VCaP (cell line): ENCODE results near the gene DNAI2.
"Not testable (repeated sequence)": the region's sequence is repeated elsewhere in the genome, so short reads cannot be mapped to it uniquely, and the experiment has no call there.

Experiments
- H3K27ac ChIP-seq: fragments of 450-650 bp; 2 replicates; pipeline ENCODE4 v1.5.1; 2017
- TF ChIP-seq, protein P1 (sequence below): fragments of 450-650 bp; conservative IDR thresholded peaks from 2 replicates; pipeline ENCODE4 v1.5.1; 2017; ENCODE audit warnings: mild to moderate bottlenecking, moderate library complexity

Gene DNAI2

DNA sequence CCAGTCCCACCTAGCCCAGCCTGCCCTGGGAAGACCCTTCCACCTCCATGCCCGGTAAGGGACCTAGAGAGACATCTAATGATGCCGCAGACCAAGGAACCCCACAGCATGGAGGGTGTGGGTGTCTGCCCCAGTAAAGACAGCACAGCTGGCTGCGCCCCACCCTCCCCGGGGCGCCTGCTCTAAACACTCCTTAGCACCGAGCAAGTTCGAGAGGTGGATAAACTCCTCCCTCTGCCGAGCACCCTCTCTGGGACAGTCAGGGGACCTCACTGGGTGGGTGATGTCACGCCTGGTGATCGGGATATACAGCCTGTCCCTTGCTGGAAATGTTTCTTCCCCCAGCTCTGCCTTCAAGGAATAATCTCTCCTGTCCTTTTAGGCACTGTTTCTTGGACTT lies 16.7 kb upstream of the DNAI2 start:
- TF ChIP-seq, protein P1, sequence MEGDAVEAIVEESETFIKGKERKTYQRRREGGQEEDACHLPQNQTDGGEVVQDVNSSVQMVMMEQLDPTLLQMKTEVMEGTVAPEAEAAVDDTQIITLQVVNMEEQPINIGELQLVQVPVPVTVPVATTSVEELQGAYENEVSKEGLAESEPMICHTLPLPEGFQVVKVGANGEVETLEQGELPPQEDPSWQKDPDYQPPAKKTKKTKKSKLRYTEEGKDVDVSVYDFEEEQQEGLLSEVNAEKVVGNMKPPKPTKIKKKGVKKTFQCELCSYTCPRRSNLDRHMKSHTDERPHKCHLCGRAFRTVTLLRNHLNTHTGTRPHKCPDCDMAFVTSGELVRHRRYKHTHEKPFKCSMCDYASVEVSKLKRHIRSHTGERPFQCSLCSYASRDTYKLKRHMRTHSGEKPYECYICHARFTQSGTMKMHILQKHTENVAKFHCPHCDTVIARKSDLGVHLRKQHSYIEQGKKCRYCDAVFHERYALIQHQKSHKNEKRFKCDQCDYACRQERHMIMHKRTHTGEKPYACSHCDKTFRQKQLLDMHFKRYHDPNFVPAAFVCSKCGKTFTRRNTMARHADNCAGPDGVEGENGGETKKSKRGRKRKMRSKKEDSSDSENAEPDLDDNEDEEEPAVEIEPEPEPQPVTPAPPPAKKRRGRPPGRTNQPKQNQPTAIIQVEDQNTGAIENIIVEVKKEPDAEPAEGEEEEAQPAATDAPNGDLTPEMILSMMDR, result no peak
- no peak overlapping the region for H3K27ac ChIP-seq

DNA sequence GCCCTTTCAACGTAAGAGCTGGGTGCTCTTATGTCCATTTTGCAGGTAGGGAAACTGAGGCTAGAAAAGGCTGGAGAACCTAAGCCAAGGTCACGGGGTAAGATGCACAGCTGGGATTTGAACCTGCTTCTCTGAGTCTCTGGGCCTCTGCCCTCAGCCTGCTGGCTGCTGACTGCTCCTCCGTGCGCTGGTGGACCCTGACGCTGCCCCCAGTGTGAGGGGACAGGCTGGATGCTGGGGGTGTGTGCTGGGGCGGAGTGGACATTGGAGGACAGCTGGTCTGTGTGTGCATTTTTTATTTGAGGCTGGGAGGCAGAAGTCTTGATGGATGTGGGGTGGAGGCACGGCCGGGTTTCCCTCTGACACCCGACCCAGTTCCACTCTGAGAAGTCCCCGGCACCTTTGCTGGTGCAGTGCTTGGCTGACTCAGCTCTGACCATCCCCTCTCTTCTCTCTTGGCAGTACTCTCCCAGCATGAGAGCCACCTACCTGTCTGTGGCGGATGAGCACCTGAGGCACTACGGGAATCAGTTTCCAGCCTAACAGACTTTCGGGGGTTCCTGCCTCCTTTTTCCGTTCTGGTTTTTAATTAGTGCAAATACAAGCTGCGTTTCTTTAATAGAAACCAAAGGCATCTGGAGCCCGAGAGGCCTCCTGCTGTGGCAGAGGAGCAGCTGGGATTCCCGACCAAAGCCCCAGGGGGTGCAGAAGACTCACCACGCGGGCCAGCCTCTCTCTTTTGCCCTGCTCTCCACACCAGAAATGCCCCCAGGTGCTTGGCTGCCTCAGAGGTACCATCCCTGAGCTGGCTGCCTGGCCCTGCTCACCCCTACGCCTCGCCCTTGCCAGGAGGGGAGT lies 14.1 kb upstream of the DNAI2 start:
- no peak overlapping the region for H3K27ac ChIP-seq
- TF ChIP-seq, protein P1, result no peak

DNA sequence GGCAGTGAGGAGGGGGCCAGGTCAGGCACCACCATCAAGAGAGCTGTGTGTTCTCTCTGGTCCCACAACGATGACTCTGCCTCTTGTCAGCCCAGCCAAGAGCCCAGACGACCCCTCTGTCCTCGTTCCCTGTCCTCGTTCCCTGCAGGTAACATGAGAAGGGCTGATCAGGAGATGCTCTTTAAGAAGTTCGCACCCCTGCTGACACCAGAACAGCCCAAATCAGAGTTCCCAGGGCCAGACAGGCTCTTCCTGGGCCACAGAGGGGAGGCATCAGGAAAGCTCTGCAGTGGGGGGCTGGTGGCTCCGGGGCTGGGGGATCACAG lies 13.5 kb upstream of the DNAI2 start:
- H3K27ac ChIP-seq, result no peak overlapping the region
- TF ChIP-seq, protein P1, result no peak

DNA sequence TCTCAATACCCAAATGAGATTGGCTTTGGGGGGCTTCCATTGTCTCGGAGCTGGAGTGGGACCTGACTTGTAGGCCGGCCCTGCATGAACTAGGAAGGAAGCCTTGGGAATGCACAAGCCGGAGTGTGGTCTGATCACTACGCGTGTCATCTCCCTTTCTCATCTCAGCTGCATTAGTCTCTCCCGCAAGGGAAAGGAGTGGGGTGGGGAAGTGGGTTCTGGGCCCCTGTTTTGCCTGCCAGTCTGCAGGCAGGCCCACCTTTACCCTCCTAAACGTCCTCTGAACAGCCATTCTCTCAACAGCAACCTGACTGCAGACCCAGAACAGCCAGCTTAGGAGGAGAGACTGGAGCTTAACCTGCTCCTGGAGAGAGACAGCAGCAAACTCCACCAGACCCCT lies 11.4 kb upstream of the DNAI2 start:
- H3K27ac ChIP-seq, result no peak overlapping the region
- TF ChIP-seq, protein P1, result no peak

DNA sequence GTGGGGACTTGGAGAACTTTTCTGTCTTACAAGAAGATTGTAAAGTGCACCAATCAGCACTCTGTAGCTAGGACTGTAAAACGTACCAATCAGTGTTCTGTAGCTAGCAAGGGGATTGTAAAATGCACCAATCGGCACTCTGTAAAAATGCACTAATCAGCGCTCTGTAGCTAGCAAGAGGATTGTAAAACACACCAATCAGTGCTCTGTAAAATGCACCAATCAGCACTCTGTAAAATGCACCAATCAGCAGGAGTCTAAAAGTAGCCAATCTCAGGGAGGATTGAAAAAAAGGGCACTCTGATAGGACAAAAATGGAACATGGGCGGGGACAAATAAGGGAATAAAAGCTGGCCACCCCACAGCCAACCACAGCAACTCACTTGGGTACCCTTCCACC lies 7.0 kb upstream of the DNAI2 start:
- H3K27ac ChIP-seq, result not testable (repeated sequence)

DNA sequence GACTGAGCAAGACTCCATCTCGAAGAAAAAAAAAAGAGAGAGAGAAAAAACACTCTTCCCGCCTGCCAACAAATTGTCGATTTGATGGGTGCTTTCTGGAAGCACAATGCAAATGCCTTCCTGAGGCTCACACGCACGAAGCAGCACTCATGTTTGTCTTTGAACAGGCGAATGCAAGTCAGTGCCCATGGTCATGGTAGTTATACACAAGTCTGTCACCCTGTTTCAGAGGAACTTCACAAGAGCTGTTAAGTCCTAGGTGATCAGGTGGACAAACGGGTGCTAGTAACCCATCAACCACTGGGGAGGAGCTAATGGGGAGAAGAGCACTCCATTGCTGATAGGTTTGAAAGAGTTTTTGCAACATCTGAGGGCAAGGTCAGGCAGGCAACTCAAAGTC lies 6.5 kb upstream of the DNAI2 start:
- TF ChIP-seq, protein P1, result no peak
- no peak overlapping the region for H3K27ac ChIP-seq

DNA sequence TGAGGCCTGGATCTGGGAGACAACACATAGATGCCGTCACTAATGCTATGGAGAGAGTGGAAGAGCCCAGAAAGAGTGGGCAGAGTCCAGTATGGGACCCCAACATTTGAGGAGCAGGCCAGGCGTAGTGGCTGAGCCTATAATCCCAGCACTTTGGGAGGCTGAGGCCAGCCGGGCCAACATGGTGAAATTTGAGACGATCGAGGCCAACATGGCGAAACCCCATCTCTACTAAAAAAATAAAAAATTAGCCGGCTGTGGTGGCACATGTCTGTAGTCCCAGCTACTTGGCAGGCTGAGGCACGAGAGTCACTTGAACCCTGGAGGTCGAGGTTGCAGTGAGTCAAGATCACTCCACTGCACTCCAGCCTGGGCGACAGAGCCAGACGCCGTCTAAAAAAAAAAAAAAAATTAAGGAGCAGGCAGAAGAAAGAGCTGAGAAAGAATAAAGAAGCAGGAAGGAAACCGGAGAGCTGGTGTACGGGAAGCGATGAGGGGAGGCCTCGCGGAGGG lies 6.0 kb upstream of the DNAI2 start:
- H3K27ac ChIP-seq, result no peak overlapping the region

DNA sequence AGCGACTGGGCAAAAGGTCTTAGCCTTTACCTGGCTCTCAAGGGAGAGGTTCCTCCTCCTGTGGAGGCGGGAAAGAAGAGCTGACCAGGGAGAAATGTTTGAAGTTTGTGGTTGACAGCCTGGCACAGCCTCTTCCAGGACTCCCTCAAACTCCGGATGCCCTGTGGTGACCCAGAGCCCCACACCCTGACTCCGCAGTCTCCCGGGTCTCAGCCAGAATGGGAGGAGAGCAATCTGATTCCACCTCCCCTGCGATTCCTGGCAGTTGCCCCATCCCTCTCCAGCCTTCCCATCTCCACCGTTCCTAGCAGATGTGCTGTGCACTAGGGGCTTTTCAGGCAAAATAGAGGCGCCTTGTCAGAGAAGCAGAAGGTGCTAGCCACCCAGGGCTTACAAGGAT lies 5.5 kb upstream of the DNAI2 start:
- TF ChIP-seq, protein P1, result no peak
- H3K27ac ChIP-seq, result no peak overlapping the region

More for the DNA sequence above, 6.0 kb upstream of the DNAI2 start:
- TF ChIP-seq, protein P1, result no peak
